ENCODE results near the gene SLC22A5.
"Not testable (repeated sequence)": the region's sequence is repeated elsewhere in the genome, so short reads cannot be mapped to it uniquely, and the experiment has no call there.

Gene SLC22A5

DNA sequence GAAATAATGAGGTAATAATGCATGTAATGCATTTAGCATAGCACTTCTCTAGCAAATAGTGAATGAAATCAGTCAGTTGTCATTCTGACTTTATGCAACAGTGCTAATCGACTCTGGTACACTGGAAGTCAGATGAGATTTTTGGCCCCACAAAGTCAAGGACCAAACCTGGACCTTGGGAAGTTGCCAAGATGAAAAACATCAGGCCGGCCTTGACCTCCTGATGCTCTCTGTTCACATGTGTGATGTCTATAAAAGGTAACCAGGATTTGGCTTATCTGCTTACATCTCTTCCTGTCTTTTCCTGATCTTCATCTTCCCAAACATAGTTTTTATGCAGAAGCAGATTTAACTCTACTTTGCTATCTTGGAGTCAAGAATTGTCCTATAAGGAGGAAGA lies 39.5 kb downstream of the SLC22A5 start:
- no peak for DNase-seq (ENCODE audit: low read depth)
- TF ChIP-seq, protein P1, sequence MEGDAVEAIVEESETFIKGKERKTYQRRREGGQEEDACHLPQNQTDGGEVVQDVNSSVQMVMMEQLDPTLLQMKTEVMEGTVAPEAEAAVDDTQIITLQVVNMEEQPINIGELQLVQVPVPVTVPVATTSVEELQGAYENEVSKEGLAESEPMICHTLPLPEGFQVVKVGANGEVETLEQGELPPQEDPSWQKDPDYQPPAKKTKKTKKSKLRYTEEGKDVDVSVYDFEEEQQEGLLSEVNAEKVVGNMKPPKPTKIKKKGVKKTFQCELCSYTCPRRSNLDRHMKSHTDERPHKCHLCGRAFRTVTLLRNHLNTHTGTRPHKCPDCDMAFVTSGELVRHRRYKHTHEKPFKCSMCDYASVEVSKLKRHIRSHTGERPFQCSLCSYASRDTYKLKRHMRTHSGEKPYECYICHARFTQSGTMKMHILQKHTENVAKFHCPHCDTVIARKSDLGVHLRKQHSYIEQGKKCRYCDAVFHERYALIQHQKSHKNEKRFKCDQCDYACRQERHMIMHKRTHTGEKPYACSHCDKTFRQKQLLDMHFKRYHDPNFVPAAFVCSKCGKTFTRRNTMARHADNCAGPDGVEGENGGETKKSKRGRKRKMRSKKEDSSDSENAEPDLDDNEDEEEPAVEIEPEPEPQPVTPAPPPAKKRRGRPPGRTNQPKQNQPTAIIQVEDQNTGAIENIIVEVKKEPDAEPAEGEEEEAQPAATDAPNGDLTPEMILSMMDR (IDR thresholded peaks at IDR 0.05; ENCODE audit: control insufficient read depth, insufficient read depth, low read depth, low read length, missing control alignments) = no peak
- no peak overlapping the region for H3K4me3 ChIP-seq (ENCODE audit: control insufficient read depth, low read depth, low read length)

GRCh38 chr5:132410451-132411303 lies 41.2 kb downstream of the SLC22A5 start:
- TF ChIP-seq, protein P1 (IDR thresholded peaks at IDR 0.05; ENCODE audit: control insufficient read depth, insufficient read depth, low read depth, low read length, missing control alignments) = peak; percentile 54
- peak; percentile 32 for DNase-seq (ENCODE audit: low read depth)
- peak overlapping the region; percentile 58 for H3K4me3 ChIP-seq (ENCODE audit: control insufficient read depth, low read depth, low read length)

DNA sequence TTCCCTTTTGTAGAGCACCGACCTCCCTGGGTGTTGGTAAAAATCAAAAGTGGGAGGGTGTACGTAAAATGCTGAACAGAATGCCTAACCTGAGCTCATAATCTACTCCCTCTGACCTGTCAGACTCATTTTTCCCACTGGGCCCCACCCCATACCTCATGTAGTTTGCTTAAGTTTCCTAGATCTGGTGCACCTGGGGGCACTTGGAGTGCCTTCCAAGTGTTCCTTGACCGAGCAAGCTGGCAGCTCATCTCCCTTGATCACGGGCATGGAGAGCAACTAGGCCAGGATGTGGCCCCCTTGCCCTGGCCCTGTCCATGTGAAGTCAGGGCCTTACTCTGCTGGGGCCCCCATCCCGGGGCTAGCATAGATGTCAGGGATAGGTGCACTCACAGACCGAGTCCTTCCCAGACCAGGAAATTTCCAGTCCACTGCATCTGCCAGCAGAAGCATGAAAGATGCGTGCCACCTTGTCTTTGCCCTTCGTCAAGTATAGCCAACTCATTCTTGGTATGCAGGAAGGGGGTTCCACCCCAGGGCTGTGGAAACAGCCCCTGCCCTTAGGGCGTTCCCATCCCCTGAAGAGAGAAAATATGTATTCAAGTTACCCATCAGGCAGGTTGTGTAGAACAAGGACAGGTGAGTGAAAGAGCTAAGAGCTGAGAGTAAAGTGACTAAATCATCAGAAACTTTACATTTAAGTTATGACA lies 41.9 kb downstream of the SLC22A5 start:
- DNase-seq (ENCODE audit: low read depth) = no peak
- peak overlapping the region; percentile 58 for H3K4me3 ChIP-seq (ENCODE audit: control insufficient read depth, low read depth, low read length)
- TF ChIP-seq, protein P1 (IDR thresholded peaks at IDR 0.05; ENCODE audit: control insufficient read depth, insufficient read depth, low read depth, low read length, missing control alignments) = no peak

DNA sequence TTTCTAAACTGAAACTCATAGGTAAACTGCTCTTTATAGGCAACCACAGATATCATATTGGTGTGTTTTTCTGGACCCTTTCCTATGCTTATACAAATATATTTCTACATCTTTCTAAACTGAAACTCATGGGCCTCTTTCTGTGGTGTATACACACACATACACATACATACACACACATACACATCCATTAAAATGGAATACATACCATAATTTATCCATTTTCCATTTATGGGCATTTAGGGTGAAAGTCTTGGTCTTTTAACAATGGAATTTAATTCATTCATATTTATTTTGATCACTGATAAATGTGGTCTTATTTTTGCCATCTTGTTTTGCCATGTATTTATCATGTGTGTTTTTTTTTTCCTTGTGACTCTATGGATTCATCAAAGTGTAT lies 44.1 kb downstream of the SLC22A5 start:
- TF ChIP-seq, protein P1 (IDR thresholded peaks at IDR 0.05; ENCODE audit: control insufficient read depth, insufficient read depth, low read depth, low read length, missing control alignments) = no peak
- H3K4me3 ChIP-seq (ENCODE audit: control insufficient read depth, low read depth, low read length) = no peak overlapping the region
- no peak for DNase-seq (ENCODE audit: low read depth)

- DNase-seq (ENCODE audit: low read depth) = no peak
- TF ChIP-seq, protein P1 (IDR thresholded peaks at IDR 0.05; ENCODE audit: control insufficient read depth, insufficient read depth, low read depth, low read length, missing control alignments) = no peak
- H3K4me3 ChIP-seq (ENCODE audit: control insufficient read depth, low read depth, low read length) = no peak overlapping the region
Observed at GRCh38 chr5:132414634-132415378, 45.3 kb downstream of the SLC22A5 start.

- DNase-seq (ENCODE audit: low read depth); H3K4me3 ChIP-seq (ENCODE audit: control insufficient read depth, low read depth, low read length): not testable (repeated sequence)
Observed at GRCh38 chr5:132415516-132415915, 46.0 kb downstream of the SLC22A5 start.
